BLaER1 (cell line): ENCODE measurements around the gene PDLIM5.
"Not testable (repeated sequence)": the region's sequence is repeated elsewhere in the genome, so short reads cannot be mapped to it uniquely, and the experiment has no call there.

Experiments used
- H3K27ac ChIP-seq: shearing (Covaris generic); formaldehyde crosslinking; 2 replicates; pipeline ENCODE4 v1.8.1; 2022
- H3K27me3 ChIP-seq: shearing (Covaris generic); formaldehyde crosslinking; 2 replicates; pipeline ENCODE4 v1.8.1; 2022
- H3K36me3 ChIP-seq: shearing (Covaris generic); formaldehyde crosslinking; 2 replicates; pipeline ENCODE4 v1.8.1; 2022
- H3K4me1 ChIP-seq: shearing (Covaris generic); formaldehyde crosslinking; 2 replicates; pipeline ENCODE4 v1.8.1; 2022
- H3K4me2 ChIP-seq: shearing (Covaris generic); formaldehyde crosslinking; 2 replicates; pipeline ENCODE4 v1.8.1; 2022
- H3K4me3 ChIP-seq: shearing (Covaris generic); formaldehyde crosslinking; 2 replicates; pipeline ENCODE4 v1.8.1; 2022
- H3K9ac ChIP-seq: shearing (Covaris generic); formaldehyde crosslinking; 2 replicates; pipeline ENCODE4 v1.8.1; 2022
- H3K9me3 ChIP-seq: shearing (Covaris generic); formaldehyde crosslinking; 2 replicates; pipeline ENCODE4 v1.8.1; 2022
- H4K20me1 ChIP-seq: shearing (Covaris generic); formaldehyde crosslinking; 2 replicates; pipeline ENCODE4 v1.8.1; 2022
- Cebpa-rat ChIP-seq: shearing (Covaris generic); IDR thresholded peaks from 2 replicates; pipeline ENCODE4 v1.8.1; 2022

The PDLIM5 gene

DNA sequence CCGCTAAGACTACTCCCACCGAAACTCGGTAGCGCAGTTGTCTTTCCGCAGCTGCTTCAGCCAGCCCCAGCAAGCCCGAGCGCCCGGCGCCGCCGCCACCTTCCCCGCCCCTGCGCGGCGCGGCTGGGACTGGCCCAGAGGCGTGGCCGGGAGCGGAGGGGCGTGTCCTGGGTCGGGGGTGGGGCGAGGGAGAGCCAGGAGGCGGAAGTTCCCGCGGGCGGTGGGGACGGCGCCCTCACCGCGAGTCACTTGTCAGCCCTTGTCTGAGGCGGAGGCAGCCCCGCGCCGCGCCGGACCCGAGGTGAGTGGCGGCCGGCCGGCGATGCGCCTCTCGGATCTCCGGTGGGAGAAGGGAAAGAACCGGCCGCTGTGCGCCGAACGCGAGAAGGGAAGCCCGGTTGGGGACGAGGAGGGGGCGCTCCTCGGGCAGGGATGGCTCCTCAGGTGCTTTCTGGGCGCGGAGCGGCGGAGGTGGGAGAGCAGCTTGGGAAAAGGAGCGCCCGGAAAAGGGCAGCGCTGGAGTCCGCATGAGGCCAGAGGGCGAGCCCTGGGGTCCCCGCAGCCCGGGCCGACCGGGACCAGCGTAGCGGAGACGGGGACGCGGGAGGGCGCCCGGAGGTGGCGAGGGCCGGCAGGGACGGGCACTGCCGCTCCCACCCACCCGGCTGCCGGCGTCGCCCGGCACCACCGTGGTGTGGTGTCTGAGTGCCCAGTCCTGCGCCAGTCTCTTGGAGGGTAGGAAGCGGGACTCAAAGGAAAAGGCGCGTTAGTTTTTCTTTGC, at the start of gene PDLIM5:
TSS of gene PDLIM5 (plus strand) at position 248 of the 781 bp plus-strand sequence. CDS start 3,347 bp downstream, outside the sequence.
- Histone ChIP-seq H3K27me3 (peaks cover 27% of the 10 kb centered on the region), H3K4me1 (peaks cover 13% of the 10 kb centered on the region), H3K27ac (peak within 1 kb of the TSS; percentile 60), H3K4me3 (peak within 1 kb of the TSS; percentile 96), H3K9ac (peak within 1 kb of the TSS; percentile 80), H4K20me1 (peaks cover 9% of the 10 kb centered on the region; the same call in 1 of the 2 replicates), H3K4me2 (peak within 1 kb of the TSS; percentile 95), H3K9me3 (no peaks in the 10 kb centered on the region), H3K36me3 (no peaks in the 10 kb centered on the region)
- no peak for TF ChIP-seq Cebpa-rat

GRCh38 chr4:94402439-94402838, 49.3 kb upstream of the PDLIM5 start:
- not testable (repeated sequence) for H3K4me2 ChIP-seq, H3K27me3 ChIP-seq, H3K4me1 ChIP-seq, H3K4me3 ChIP-seq, H3K9me3 ChIP-seq, H4K20me1 ChIP-seq, H3K36me3 ChIP-seq, H3K27ac ChIP-seq, H3K9ac ChIP-seq

DNA sequence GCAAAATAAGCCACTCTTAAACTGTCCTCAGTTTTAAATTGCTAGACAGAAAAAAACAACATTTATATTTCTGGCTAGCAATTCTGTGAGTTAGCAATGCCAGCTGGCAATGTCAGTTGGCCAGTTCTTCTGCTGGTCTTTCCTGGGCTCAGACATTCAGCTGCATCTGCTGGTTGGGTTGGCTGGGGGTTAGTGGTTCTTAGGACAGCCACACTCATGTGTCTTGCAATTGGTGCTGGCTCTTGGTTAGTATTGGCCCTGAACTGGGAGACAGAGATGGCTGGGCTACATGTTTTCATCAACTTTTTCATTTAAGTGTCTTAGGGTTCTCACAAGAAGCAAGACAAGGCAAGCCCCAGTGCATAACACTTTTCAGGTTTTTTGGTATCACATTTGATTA, 48.0 kb upstream of the PDLIM5 start:
- Histone ChIP-seq H3K27ac (no peak overlapping the region), H3K9me3 (no peaks in the 10 kb centered on the region), H3K4me2 (no peak overlapping the region), H3K9ac (no peak overlapping the region), H4K20me1 (no peaks in the 10 kb centered on the region), H3K27me3 (no peaks in the 10 kb centered on the region), H3K4me3 (no peak overlapping the region), H3K4me1 (no peaks in the 10 kb centered on the region), H3K36me3 (no peaks in the 10 kb centered on the region)
- TF ChIP-seq Cebpa-rat: no peak

GRCh38 chr4:94406668-94407437, 44.9 kb upstream of the PDLIM5 start:
- no peak overlapping the region for H3K4me3 ChIP-seq
- H3K9ac ChIP-seq: no peak overlapping the region
- H3K4me1 ChIP-seq: no peaks in the 10 kb centered on the region
- H3K27ac ChIP-seq: no peak overlapping the region
- H4K20me1 ChIP-seq: no peaks in the 10 kb centered on the region
- no peaks in the 10 kb centered on the region for H3K27me3 ChIP-seq
- no peaks in the 10 kb centered on the region for H3K36me3 ChIP-seq
- H3K4me2 ChIP-seq: no peak overlapping the region
- H3K9me3 ChIP-seq: no peaks in the 10 kb centered on the region
- TF ChIP-seq Cebpa-rat: no peak

GRCh38 chr4:94407846-94408245, 43.9 kb upstream of the PDLIM5 start:
- Histone ChIP-seq H4K20me1 (no peaks in the 10 kb centered on the region), H3K4me2 (no peak overlapping the region), H3K27me3 (no peaks in the 10 kb centered on the region), H3K9ac (no peak overlapping the region), H3K27ac (no peak overlapping the region), H3K4me1 (no peaks in the 10 kb centered on the region), H3K9me3 (no peaks in the 10 kb centered on the region), H3K4me3 (no peak overlapping the region), H3K36me3 (no peaks in the 10 kb centered on the region)
- TF ChIP-seq Cebpa-rat: no peak

DNA sequence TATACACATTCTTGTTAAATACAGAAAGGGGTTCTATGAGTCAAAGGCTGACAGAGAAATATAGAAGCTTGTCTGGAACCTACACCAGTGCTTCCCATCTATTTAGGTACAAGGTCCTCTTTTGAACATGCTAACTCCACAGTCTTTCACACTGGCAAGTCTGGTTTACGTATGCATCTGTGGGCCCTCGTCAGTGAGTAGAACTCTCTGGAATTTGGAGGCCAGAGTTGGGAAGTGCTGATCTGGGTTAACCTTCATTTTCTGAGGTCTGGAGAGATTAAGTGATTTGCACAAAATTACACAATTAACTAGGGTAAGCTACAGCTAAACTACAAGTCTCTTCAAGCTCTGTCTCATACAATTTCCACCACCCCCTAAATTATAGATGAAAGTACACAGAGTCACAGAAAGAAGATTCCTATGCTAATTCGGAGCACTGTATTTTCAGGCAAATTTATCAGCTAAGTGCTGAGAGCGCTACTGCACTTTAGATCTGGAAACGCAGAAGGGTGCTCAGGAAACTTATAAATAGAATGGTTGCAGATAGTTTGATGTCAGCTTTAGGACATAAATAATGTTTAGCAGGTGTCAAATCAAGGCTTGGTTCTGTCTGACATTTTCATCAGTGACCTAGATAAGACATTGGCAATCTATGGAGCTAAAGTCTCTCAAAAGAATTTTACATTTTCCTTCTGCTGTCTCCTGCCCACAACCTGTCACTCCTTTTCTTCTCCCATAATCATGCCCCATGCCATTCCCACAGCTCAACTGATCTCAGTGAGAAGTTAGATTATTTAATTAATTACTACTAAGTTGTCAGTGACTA, 43.0 kb upstream of the PDLIM5 start:
- H3K4me1 ChIP-seq: no peaks in the 10 kb centered on the region
- TF ChIP-seq Cebpa-rat: no peak
- H3K27ac ChIP-seq: no peak overlapping the region
- H4K20me1 ChIP-seq: no peaks in the 10 kb centered on the region
- no peaks in the 10 kb centered on the region for H3K9me3 ChIP-seq
- no peak overlapping the region for H3K4me2 ChIP-seq
- H3K4me3 ChIP-seq: no peak overlapping the region
- no peaks in the 10 kb centered on the region for H3K36me3 ChIP-seq
- H3K27me3 ChIP-seq: no peaks in the 10 kb centered on the region
- H3K9ac ChIP-seq: no peak overlapping the region

- H3K4me3 ChIP-seq: no peak overlapping the region
- no peaks in the 10 kb centered on the region for H3K4me1 ChIP-seq
- no peak overlapping the region for H3K9ac ChIP-seq
- no peak overlapping the region for H3K27ac ChIP-seq
- no peaks in the 10 kb centered on the region for H4K20me1 ChIP-seq
- TF ChIP-seq Cebpa-rat: no peak
- no peaks in the 10 kb centered on the region for H3K36me3 ChIP-seq
- no peaks in the 10 kb centered on the region for H3K27me3 ChIP-seq
- no peaks in the 10 kb centered on the region for H3K9me3 ChIP-seq
- H3K4me2 ChIP-seq: no peak overlapping the region
Measured at GRCh38 chr4:94409375-94409679, 42.4 kb upstream of the PDLIM5 start.

- H3K4me3 ChIP-seq: no peak overlapping the region
- no peaks in the 10 kb centered on the region for H4K20me1 ChIP-seq
- H3K27ac ChIP-seq: no peak overlapping the region
- no peaks in the 10 kb centered on the region for H3K4me1 ChIP-seq
- no peak overlapping the region for H3K4me2 ChIP-seq
- no peak overlapping the region for H3K9ac ChIP-seq
- H3K27me3 ChIP-seq: no peaks in the 10 kb centered on the region
- no peak for TF ChIP-seq Cebpa-rat
- no peaks in the 10 kb centered on the region for H3K36me3 ChIP-seq
- H3K9me3 ChIP-seq: no peaks in the 10 kb centered on the region
Measured at GRCh38 chr4:94409962-94410361, 41.8 kb upstream of the PDLIM5 start.

GRCh38 chr4:94410678-94411206, 41.0 kb upstream of the PDLIM5 start:
- Histone ChIP-seq H3K4me1 (no peaks in the 10 kb centered on the region), H3K27ac (no peak overlapping the region), H3K9ac (no peak overlapping the region), H3K4me3 (no peak overlapping the region), H3K9me3 (no peaks in the 10 kb centered on the region), H3K27me3 (no peaks in the 10 kb centered on the region), H3K4me2 (no peak overlapping the region), H4K20me1 (no peaks in the 10 kb centered on the region), H3K36me3 (no peaks in the 10 kb centered on the region)
- TF ChIP-seq Cebpa-rat: no peak
